GM12891 (cell line): ENCODE measurements around the gene FGF12.

Experiments
- POLR2A ChIP-seq: IDR thresholded peaks from 2 replicates; pipeline ENCODE4 v1.6.1; 2011; ENCODE audit warnings: low read depth, low read length, control low read depth
- POLR2AphosphoS5 ChIP-seq: IDR thresholded peaks from 2 replicates; pipeline ENCODE4 v1.6.1; 2011; ENCODE audit warnings: low read depth, low read length, control low read depth

DNA sequence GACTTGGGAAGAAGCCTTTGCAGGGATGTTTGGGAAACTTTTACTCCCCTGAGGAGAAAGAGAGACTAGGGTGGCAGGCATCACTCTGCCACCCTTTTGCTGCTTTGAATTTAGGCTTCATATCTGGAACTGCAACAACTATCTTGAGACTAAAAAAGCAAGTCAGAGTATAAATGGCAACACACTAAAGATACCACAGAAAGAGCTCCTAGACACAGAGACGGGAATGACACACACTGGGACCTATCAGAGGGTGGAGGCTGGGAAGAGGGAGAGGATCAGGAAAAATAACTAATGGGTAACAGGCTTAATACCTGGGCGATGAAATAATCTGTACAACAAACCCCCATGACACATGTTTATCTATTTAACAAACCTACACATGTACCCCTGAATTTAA, 237.8 kb downstream of the FGF12 start:
- no peak for TF ChIP-seq POLR2AphosphoS5
- TF ChIP-seq POLR2A, result no peak
